KMS-11 (cell line): ENCODE measurements around the gene NOXO1.

ENCODE experiments used
- H2AFZ ChIP-seq: fragments of 200-600 bp; sonication (generic); 2 replicates; pipeline ENCODE4 v1.6.1; 2016; ENCODE audit warnings: antibody characterized with exemption, mixed run types, low read depth
- H3K27ac ChIP-seq: fragments of 200-600 bp; sonication (generic); 2 replicates; pipeline ENCODE4 v1.6.1; 2016; ENCODE audit warnings: mild to moderate bottlenecking, mixed run types
- H3K27me3 ChIP-seq: fragments of 200-600 bp; sonication (generic); 2 replicates; pipeline ENCODE4 v1.6.1; 2017; ENCODE audit warnings: mild to moderate bottlenecking, low read depth, mixed run types, moderate library complexity; ENCODE audit not compliant: insufficient read depth
- H3K36me3 ChIP-seq: fragments of 200-600 bp; sonication (generic); 2 replicates; pipeline ENCODE4 v1.6.1; 2017; ENCODE audit warnings: mild to moderate bottlenecking, mixed run types; ENCODE audit not compliant: insufficient read depth
- H3K4me1 ChIP-seq: fragments of 200-600 bp; sonication (generic); 2 replicates; pipeline ENCODE4 v1.6.1; 2016; ENCODE audit warnings: mild to moderate bottlenecking, low read depth, mixed run types; ENCODE audit not compliant: poor library complexity, severe bottlenecking
- H3K4me2 ChIP-seq: fragments of 200-600 bp; sonication (generic); 2 replicates; pipeline ENCODE4 v1.7.0; 2016; ENCODE audit warnings: mild to moderate bottlenecking, mixed run types
- H3K4me3 ChIP-seq: fragments of 200-600 bp; sonication (generic); IDR thresholded peaks from 2 replicates; pipeline ENCODE4 v1.6.1; 2017; ENCODE audit warnings: low read depth, low read length, mixed read lengths; ENCODE audit not compliant: insufficient read depth
- H3K79me2 ChIP-seq: fragments of 200-600 bp; sonication (generic); 2 replicates; pipeline ENCODE4 v1.6.1; 2016; ENCODE audit warnings: low read depth, mixed run types; ENCODE audit not compliant: insufficient read depth
- H3K9ac ChIP-seq: fragments of 200-600 bp; sonication (generic); 2 replicates; pipeline ENCODE4 v1.6.1; 2016; ENCODE audit warnings: mild to moderate bottlenecking, mixed run types
- H4K20me1 ChIP-seq: fragments of 200-600 bp; sonication (generic); 2 replicates; pipeline ENCODE4 v1.6.1; 2016; ENCODE audit warnings: mild to moderate bottlenecking, mixed run types; ENCODE audit not compliant: insufficient read depth
- TF ChIP-seq, protein P1 (sequence below): fragments of 200-600 bp; sonication (generic); conservative IDR thresholded peaks from 2 replicates; pipeline ENCODE4 v1.6.1; 2017; ENCODE audit warnings: low read depth, mild to moderate bottlenecking, antibody characterized with exemption, low read length, moderate library complexity, mixed read lengths

Gene NOXO1

DNA sequence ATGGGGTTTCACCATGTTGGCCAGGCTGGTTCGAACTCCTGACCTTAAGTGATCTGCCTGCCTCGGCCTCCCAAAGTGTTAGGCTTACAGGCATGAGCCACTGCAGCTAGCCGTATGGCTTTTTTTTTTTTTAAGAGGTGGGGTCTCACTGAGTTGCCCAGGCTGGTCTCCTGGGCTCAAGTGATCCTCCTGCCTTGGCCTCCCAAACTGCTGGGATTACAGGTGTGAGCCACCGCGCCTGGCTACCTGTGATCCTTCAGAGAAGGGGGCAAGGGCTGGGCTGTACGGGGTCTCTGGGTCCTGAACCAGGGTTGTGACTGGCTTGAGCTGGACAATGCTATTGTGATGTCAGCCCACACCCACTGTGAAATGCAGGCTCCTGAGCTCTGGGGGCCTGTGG lies 14.8 kb downstream of the NOXO1 start, which contains the start of gene RNF151:
Gene RNF151, plus strand, starts transcription at position 397 of the 400 bp plus-strand sequence. CDS start 26 bp downstream, outside the sequence.
- Histone ChIP-seq H3K4me1 (peaks cover 4% of the 10 kb centered on the region), H3K79me2 (peaks cover 9% of the 10 kb centered on the region; the same call in 1 of the 2 replicates), H3K27me3 (no peaks in the 10 kb centered on the region), H3K4me3 (no peak within 1 kb of the TSS), H3K36me3 (no peaks in the 10 kb centered on the region; the same call in 1 of the 2 replicates), H4K20me1 (no peaks in the 10 kb centered on the region), H3K9ac (peak within 1 kb of the TSS; percentile 77; the same call in 1 of the 2 replicates), H3K27ac (no peak within 1 kb of the TSS; the same call in 1 of the 2 replicates), H2AFZ (no peak within 1 kb of the TSS), H3K4me2 (peak within 1 kb of the TSS; percentile 64; the same call in 1 of the 2 replicates)
- TF ChIP-seq, protein P1, sequence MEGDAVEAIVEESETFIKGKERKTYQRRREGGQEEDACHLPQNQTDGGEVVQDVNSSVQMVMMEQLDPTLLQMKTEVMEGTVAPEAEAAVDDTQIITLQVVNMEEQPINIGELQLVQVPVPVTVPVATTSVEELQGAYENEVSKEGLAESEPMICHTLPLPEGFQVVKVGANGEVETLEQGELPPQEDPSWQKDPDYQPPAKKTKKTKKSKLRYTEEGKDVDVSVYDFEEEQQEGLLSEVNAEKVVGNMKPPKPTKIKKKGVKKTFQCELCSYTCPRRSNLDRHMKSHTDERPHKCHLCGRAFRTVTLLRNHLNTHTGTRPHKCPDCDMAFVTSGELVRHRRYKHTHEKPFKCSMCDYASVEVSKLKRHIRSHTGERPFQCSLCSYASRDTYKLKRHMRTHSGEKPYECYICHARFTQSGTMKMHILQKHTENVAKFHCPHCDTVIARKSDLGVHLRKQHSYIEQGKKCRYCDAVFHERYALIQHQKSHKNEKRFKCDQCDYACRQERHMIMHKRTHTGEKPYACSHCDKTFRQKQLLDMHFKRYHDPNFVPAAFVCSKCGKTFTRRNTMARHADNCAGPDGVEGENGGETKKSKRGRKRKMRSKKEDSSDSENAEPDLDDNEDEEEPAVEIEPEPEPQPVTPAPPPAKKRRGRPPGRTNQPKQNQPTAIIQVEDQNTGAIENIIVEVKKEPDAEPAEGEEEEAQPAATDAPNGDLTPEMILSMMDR: no peak

DNA sequence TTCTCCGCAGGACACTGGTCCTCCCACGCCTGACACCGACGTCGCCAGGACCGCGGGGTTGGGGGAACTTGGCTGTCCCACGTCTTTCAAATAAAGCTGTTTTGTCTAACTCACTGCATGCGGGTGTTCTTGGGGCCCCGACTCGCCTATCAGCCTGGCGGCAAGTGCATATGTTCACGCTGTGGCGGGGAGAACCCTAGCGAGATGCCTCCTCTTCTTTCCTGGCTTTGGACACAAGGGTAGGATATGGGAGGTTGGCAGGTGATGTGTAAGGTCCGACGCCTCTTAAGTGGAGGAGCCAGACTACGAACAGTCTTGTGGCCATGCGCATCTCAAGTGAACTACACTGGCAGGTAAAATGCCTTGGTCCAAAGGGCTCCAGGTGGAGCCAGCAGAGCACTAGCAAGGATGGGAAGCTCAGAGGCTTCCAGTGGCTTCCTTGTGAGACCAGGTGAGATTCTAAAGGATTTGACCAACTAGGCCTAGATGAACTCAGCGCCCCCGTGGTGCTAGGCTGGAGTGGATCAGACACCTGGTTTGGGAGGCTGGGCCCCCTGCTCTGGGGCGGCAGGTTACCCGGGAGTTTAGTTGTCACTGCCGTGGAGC lies 15.8 kb downstream of the NOXO1 start:
- Histone ChIP-seq H3K4me1 (peaks cover 7% of the 10 kb centered on the region), H3K27ac (peak overlapping the region; percentile 88), H3K79me2 (peaks cover 11% of the 10 kb centered on the region; the same call in 1 of the 2 replicates), H3K4me2 (peak overlapping the region; percentile 64; the same call in 1 of the 2 replicates), H2AFZ (peak overlapping the region; percentile 72; the same call in 1 of the 2 replicates), H4K20me1 (no peaks in the 10 kb centered on the region), H3K4me3 (no peak overlapping the region), H3K36me3 (no peaks in the 10 kb centered on the region; the same call in 1 of the 2 replicates), H3K9ac (peak overlapping the region; percentile 77), H3K27me3 (no peaks in the 10 kb centered on the region)
- TF ChIP-seq, protein P1: no peak

DNA sequence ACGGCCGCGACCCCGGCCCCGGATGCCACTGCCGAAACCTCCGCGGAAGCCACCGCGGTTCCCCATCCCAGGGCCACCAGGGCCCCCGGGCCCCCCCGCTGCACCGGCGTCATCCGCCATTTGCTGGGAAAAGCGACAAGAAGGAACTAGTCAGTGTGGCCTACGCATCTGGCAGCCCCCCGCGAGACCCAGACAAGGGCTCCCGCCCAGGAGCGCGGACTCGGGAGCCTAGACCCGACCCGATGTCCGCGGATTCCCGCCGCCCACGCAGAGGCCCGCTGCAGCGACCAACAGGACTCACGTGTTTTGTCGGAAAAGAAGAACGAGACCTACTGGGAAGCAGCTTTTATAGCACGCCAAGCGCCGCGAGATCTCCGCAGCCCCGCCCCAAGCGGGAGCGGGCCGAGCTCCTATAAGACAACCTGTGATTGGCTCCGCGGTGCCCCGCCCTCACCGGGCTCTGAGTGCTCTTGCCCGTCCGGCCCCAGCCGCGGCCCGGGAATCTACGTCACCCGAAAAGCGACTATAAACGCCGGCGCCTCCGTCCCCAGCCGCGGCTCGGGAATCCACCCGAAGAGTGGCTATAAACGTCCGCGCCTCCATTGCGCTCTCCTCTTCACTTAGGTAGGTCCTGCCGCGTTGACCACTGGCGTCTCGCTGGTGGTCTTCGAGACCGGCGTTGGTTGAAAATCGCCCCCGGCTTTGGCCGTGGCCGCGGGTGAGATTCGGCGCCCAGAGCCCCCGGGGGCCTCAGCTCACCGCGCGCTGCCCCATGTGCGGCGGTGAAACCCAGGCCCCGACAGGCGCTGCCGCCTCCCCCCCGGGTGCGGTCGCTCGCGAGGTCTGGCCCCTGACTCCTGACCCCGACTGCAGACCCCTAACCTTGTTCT lies 16.5 kb downstream of the NOXO1 start, which contains the start of gene RPS2:
Gene RPS2, minus strand, starts transcription at position 321 of the 890 bp plus-strand sequence. Its CDS starts 201 bp downstream, at position 120.
- H3K4me2 ChIP-seq: peak within 1 kb of the TSS; percentile 64
- peaks cover 18% of the 10 kb centered on the region for H3K79me2 ChIP-seq

More for the DNA sequence above, 16.5 kb downstream of the NOXO1 start, which contains the start of gene RPS2:
- Histone ChIP-seq H3K27ac (peak within 1 kb of the TSS; percentile 88), H3K36me3 (no peaks in the 10 kb centered on the region; the same call in 1 of the 2 replicates), H3K9ac (peak within 1 kb of the TSS; percentile 77), H3K4me3 (no peak within 1 kb of the TSS), H2AFZ (peak within 1 kb of the TSS; percentile 72), H3K27me3 (no peaks in the 10 kb centered on the region), H4K20me1 (no peaks in the 10 kb centered on the region), H3K4me1 (peaks cover 11% of the 10 kb centered on the region)
- TF ChIP-seq, protein P1: no peak
